ENCODE results near the gene NKX6-2.
"Not testable (repeated sequence)": the region's sequence is repeated elsewhere in the genome, so short reads cannot be mapped to it uniquely, and the experiment has no call there.

Gene NKX6-2

GRCh38 chr10:132799865-132800264 lies 13.9 kb upstream of the NKX6-2 start:
- H3K27ac ChIP-seq: no peak overlapping the region
- TF ChIP-seq CTCF (conservative IDR thresholded peaks at IDR 0.05) (no peak), ZFX (IDR thresholded peaks at IDR 0.05) (no peak)

- H3K27ac ChIP-seq: no peak overlapping the region
- TF ChIP-seq ZFX (IDR thresholded peaks at IDR 0.05) (no peak), CTCF (conservative IDR thresholded peaks at IDR 0.05) (no peak)
Observed at GRCh38 chr10:132798876-132799275, 12.9 kb upstream of the NKX6-2 start.

- TF ChIP-seq CTCF (conservative IDR thresholded peaks at IDR 0.05) (no peak), ZFX (IDR thresholded peaks at IDR 0.05) (no peak)
- H3K27ac ChIP-seq: no peak overlapping the region
Observed at GRCh38 chr10:132798403-132798802, 12.5 kb upstream of the NKX6-2 start.

- H3K27ac ChIP-seq: not testable (repeated sequence)
Observed at GRCh38 chr10:132797986-132798385, 12.0 kb upstream of the NKX6-2 start.

GRCh38 chr10:132796846-132797245 lies 10.9 kb upstream of the NKX6-2 start:
- no peak overlapping the region for H3K27ac ChIP-seq
- no peak for TF ChIP-seq CTCF (conservative IDR thresholded peaks at IDR 0.05)
- TF ChIP-seq ZFX (IDR thresholded peaks at IDR 0.05): no peak

GRCh38 chr10:132793871-132794849 lies 8.2 kb upstream of the NKX6-2 start:
- no peak overlapping the region for H3K27ac ChIP-seq

GRCh38 chr10:132793213-132793612 lies 7.3 kb upstream of the NKX6-2 start:
- TF ChIP-seq ZFX (IDR thresholded peaks at IDR 0.05) (no peak), CTCF (conservative IDR thresholded peaks at IDR 0.05) (no peak)
- no peak overlapping the region for H3K27ac ChIP-seq

More at GRCh38 chr10:132793871-132794849, 8.2 kb upstream of the NKX6-2 start:
- TF ChIP-seq ZFX (IDR thresholded peaks at IDR 0.05) (no peak), CTCF (conservative IDR thresholded peaks at IDR 0.05) (no peak; the same call in 1 of the 2 replicates)

Data from C4-2B (cell line).